GM11168 (cell line): ENCODE data around the gene FLYWCH2.

Experiments
- in situ Hi-C: fragments of 300-500 bp; cut with MboI; formaldehyde crosslinking; loops from one replicate; pipeline ENCODE4 v1.12.0; 2022; ENCODE audit warnings: low sequenced_read_pairs; ENCODE audit not compliant: unreplicated experiment

FLYWCH2 gene

GRCh38 chr16:2852731-2853507, 30.1 kb upstream of the FLYWCH2 start:
- in situ Hi-C loops, result no loop called here

GRCh38 chr16:2853531-2854073, 29.4 kb upstream of the FLYWCH2 start:
- in situ Hi-C loops, result no loop called here

- in situ Hi-C loops, result no loop called here
Measured at GRCh38 chr16:2854700-2855309, 28.2 kb upstream of the FLYWCH2 start.

GRCh38 chr16:2855536-2855935, 27.5 kb upstream of the FLYWCH2 start:
- in situ Hi-C loops, result no loop called here

DNA sequence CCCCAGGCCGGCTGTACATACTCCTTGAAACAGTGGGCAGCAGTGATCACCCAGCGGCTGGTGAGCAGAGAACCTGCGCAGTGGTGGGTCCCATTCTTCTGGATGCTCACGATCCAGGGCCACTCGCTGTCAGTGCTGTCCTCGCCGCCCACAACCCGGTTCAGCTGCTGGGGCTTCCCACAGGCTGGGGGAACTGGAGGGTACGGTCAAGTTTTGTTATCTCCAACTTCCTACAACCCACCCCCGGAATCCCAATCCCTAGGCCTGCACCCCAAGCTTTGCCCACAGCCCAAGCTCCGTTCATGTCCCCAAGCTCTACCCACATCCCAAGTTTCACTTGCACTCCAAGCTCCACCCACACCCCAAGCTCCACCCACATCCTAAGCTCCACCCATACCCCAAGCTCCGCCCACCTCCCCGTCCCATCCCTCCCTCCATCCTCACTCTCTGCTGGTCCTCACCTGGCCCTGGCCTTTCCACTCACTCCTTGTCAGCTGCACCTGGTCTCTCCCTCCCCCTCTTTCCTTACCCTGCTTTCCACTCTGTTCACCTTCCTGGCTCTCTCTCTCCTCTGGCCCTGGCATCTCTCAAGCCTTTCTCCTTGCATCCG, 26.8 kb upstream of the FLYWCH2 start:
- in situ Hi-C loops, result no loop called here

GRCh38 chr16:2856686-2857450, 26.1 kb upstream of the FLYWCH2 start:
- in situ Hi-C loops, result no loop called here

GRCh38 chr16:2857451-2858244, 25.4 kb upstream of the FLYWCH2 start, which contains the start of gene PRSS22:
TSS of gene PRSS22 (minus strand) at chr16:2858170. CDS start at chr16:2858104, 66 bp downstream.
- in situ Hi-C loops, result no loop called here

DNA sequence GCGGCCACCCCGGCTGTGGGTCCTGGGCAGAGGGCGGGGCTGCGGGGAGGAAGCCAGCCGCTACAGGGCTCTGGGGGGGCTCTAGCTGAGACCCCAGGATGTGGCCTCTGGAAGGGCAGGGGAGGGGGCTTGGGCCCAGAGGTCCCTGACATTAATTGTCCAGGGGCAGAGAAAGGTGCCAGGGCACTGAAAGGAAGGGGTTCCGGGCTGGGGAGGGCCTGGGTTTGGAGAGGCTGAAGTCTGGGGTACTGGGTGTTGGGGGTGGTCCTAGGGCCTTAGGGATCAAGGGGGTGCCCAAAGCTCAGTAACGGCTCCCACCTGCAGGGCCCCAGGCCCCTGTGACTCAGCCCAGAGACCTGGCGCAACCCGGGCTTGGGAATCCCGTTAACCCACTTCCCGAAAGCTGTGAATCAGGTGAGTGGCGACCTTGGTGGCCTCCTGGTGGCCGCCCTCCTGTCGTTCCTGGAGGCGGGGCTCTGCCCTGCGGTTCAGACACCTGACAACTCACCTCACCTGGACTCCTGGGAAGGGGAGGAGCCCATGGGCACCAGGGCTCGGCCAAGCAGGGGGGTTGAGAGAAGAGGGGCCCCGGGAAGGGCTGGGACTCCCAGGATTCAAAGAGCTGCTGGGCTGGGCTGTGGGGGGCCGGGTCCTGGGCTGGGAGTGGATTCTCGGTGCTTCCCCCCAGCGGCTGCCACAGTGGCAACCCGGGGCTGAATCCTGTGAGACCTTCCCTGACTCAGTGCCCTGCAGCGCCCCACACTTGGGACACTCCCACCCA, 24.6 kb upstream of the FLYWCH2 start:
- in situ Hi-C loops, result no loop called here

DNA sequence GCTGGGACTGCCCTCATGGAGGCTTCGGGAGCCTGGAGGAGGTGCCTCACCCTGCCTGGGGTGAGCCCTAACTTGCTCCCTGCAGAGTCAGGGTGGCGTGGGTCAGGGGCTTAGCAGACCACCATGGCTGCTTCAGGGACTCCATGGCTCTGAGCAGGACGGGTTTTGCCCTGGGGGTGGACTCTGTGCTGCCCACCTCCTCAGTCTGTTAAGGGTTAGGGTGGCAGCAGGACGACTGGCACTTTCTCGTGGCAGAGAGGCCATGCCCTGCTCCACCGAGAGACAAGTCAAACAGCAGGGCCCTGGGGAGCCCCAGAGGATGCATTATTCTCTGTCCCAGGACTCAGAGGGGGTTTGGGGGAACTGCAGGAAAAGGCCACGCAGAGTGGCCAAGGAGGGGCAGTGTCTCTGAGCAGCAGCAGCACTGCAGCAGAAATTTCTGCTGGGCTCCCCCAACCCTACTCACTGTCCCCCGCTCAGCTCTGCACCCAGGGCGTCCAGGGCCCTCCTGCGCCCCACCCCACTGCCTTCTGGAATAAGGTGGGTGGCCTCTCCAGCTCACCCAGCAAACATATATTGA, 23.2 kb upstream of the FLYWCH2 start:
- in situ Hi-C loops, result loop anchor here (5.0 kb wide), 1 partner anchor 32 kb away; no protein-coding TSS in a partner anchor

DNA sequence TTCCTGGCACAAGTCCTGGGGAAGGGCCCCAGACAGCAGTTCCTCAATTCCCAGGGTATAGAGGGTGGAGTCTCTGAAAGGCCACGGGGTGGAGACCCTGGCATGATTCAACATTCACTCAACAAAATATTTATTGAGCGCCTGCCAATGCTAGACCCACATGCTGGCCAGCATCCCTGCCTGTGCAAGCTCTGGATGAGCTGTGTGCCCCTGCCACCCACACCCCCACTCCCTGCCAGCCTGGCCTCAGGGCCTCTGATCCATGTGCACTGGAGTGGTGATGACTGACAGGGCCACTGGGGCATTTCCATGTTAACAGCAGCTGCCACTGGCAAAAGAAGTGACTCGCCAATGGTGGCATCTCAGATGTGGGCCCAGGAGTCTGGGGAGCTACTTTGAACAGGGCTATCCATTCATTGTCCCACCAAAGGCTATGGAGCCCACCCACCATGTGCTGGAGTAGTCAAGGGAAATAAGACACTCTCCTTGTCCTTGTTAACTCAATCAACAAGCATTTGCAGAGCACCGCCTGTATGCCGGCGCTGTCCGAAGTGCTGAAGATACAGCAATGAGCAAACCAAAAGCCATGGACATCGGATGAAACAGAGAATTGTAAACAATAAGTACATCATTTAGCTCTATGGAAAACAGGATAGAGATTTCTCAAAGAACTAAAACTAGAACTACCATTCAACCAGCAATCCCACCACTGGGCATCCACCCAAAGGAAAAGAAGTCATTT, 22.0 kb upstream of the FLYWCH2 start:
- in situ Hi-C loops, result loop anchor here (5.0 kb wide), 1 partner anchor 34 kb away; no protein-coding TSS in a partner anchor

GRCh38 chr16:2865651-2866050, 17.4 kb upstream of the FLYWCH2 start:
- in situ Hi-C loops, result no loop called here

GRCh38 chr16:2866431-2866830, 16.6 kb upstream of the FLYWCH2 start:
- in situ Hi-C loops, result no loop called here

- in situ Hi-C loops, result no loop called here
Measured at GRCh38 chr16:2867661-2867986, 15.4 kb upstream of the FLYWCH2 start.

DNA sequence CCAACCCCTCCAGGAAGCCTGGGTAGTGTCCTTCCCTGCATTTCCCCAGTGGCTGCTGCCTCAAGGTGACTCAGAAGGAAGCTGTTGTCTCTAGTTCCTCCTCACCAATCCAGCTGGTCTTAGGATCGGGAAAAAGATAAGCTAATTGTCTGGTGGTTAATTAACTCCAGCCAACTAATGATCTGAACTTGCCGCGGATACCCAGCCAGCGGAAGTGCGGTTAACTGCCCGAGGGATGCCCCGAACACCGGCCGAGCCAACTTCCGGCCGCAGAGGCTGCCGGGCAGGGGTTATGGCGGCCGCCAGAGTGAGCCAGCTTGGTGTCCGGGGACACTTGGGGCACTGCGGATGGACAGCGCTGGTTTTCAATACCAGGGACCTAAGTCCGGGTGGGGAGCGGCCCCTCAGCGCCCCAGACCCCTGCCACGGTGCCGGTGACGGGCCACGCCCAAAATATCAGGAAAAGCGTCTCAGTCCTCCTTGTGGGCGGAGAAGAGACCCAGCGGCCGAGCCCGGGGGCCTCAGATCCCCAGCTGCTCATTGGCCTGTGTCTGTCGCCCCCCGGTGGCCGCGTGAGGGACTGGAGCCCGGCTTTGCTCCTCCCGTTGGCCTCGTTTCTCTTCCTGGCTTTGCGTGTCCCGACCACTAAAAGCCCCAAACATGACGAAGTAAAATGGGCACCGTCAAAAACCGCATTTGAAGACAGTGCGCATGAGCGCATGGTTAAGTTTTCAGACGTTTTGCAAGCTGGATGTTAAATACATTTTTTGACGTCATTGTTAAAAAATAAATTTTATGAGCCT, 14.8 kb upstream of the FLYWCH2 start:
- in situ Hi-C loops, result no loop called here

DNA sequence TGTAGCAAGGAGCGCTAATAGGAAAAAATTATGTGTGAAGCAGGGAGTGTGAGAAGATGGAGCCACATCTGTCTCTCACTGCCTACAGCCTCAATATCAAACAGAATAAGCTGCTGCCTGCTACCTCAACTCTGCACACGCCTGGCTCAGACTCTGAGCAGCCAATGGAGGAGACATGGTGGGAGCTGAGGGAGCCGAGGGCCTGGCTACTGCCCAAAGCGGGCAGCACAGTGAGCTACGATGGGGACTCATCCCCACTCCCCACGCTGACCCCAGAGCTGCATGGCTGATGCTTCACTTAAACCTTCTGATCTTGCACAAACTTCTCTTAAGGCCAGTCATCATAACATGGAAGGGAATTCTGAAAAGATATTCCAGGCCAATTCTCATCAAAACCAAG, 11.1 kb upstream of the FLYWCH2 start:
- in situ Hi-C loops, result no loop called here

- in situ Hi-C loops, result no loop called here
Measured at GRCh38 chr16:2874032-2874911, 8.7 kb upstream of the FLYWCH2 start.
